ENCODE measurements around the gene FAM20A.
"Not testable (repeated sequence)": the region's sequence is repeated elsewhere in the genome, so short reads cannot be mapped to it uniquely, and the experiment has no call there.

FAM20A gene

GRCh38 chr17:68589086-68589485 lies 12.1 kb downstream of the FAM20A start:
- no peak for TF ChIP-seq CTCF (IDR thresholded peaks at IDR 0.05; ENCODE audit: low read depth, low read length)
- H3K4me3 ChIP-seq (ENCODE audit: low read depth, low read length): no peak overlapping the region

GRCh38 chr17:68588362-68588761 lies 12.8 kb downstream of the FAM20A start:
- H3K4me3 ChIP-seq (ENCODE audit: low read depth, low read length): no peak overlapping the region
- TF ChIP-seq CTCF (IDR thresholded peaks at IDR 0.05; ENCODE audit: low read depth, low read length): no peak

GRCh38 chr17:68587847-68588246 lies 13.3 kb downstream of the FAM20A start:
- no peak for TF ChIP-seq CTCF (IDR thresholded peaks at IDR 0.05; ENCODE audit: low read depth, low read length)
- H3K4me3 ChIP-seq (ENCODE audit: low read depth, low read length): no peak overlapping the region

- no peak overlapping the region for H3K4me3 ChIP-seq (ENCODE audit: low read depth, low read length)
- no peak for TF ChIP-seq CTCF (IDR thresholded peaks at IDR 0.05; ENCODE audit: low read depth, low read length)
These were observed 14.1 kb downstream of the FAM20A start for GRCh38 chr17:68587026-68587425.

- TF ChIP-seq CTCF (IDR thresholded peaks at IDR 0.05; ENCODE audit: low read depth, low read length): no peak
- H3K4me3 ChIP-seq (ENCODE audit: low read depth, low read length): no peak overlapping the region
These were observed 15.5 kb downstream of the FAM20A start for GRCh38 chr17:68585643-68586042.

- H3K4me3 ChIP-seq (ENCODE audit: low read depth, low read length): no peak overlapping the region
These were observed 16.4 kb downstream of the FAM20A start for GRCh38 chr17:68584581-68585303.

GRCh38 chr17:68582867-68583266 lies 18.3 kb downstream of the FAM20A start:
- H3K4me3 ChIP-seq (ENCODE audit: low read depth, low read length): not testable (repeated sequence)

More at GRCh38 chr17:68584581-68585303, 16.4 kb downstream of the FAM20A start:
- TF ChIP-seq CTCF (IDR thresholded peaks at IDR 0.05; ENCODE audit: low read depth, low read length): no peak

All from WI38 (cell line).